PC-9 (cell line): ENCODE results near the gene PRKG1.

Source experiments
- EZH2 ChIP-seq: fragments of 200-600 bp; sonication (generic); IDR thresholded peaks from 2 replicates; pipeline ENCODE4 v1.8.0; 2017; ENCODE audit warnings: antibody characterized with exemption, low read depth
- TF ChIP-seq, protein P1 (sequence below): fragments of 200-600 bp; sonication (generic); conservative IDR thresholded peaks from 2 replicates; pipeline ENCODE4 v1.6.1; 2017; ENCODE audit warnings: mixed run types, antibody characterized with exemption, mild to moderate bottlenecking, moderate library complexity

- TF ChIP-seq, protein P1, sequence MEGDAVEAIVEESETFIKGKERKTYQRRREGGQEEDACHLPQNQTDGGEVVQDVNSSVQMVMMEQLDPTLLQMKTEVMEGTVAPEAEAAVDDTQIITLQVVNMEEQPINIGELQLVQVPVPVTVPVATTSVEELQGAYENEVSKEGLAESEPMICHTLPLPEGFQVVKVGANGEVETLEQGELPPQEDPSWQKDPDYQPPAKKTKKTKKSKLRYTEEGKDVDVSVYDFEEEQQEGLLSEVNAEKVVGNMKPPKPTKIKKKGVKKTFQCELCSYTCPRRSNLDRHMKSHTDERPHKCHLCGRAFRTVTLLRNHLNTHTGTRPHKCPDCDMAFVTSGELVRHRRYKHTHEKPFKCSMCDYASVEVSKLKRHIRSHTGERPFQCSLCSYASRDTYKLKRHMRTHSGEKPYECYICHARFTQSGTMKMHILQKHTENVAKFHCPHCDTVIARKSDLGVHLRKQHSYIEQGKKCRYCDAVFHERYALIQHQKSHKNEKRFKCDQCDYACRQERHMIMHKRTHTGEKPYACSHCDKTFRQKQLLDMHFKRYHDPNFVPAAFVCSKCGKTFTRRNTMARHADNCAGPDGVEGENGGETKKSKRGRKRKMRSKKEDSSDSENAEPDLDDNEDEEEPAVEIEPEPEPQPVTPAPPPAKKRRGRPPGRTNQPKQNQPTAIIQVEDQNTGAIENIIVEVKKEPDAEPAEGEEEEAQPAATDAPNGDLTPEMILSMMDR = no peak
- TF ChIP-seq EZH2 = no peak
Measured at GRCh38 chr10:51567271-51567670, 493.0 kb downstream of the PRKG1 start.
